Stomach smooth muscle (tissue), 2 donors: Measurements from ENCODE around the gene KCNA5.

Experiments
- H3K27ac ChIP-seq: one replicate; pipeline ENCODE4 v1.7.0; 2013; ENCODE audit warnings: mild to moderate bottlenecking, low read length, inconsistent platforms
- H3K27me3 ChIP-seq, 2 donors: one replicate each; pipeline ENCODE4 v1.7.0; 2013; ENCODE audit warnings: low read length in 2 of 2; ENCODE audit not compliant: insufficient read depth in 2 of 2, control insufficient read depth in 1 of 2
- H3K36me3 ChIP-seq, 2 donors: one replicate each; pipeline ENCODE4 v1.7.0; 2013; ENCODE audit warnings: low read length in 2 of 2; ENCODE audit not compliant: control insufficient read depth in 2 of 2, insufficient read depth in 2 of 2
- H3K4me1 ChIP-seq: one replicate; pipeline ENCODE4 v1.7.0; 2013; ENCODE audit warnings: low read length; ENCODE audit not compliant: control insufficient read depth, insufficient read depth
- H3K4me3 ChIP-seq, 2 donors: one replicate each; pipeline ENCODE4 v1.7.0; 2013; ENCODE audit warnings: low read length in 2 of 2
- H3K9ac ChIP-seq, 2 donors: one replicate each; pipeline ENCODE4 v1.7.0; 2013; ENCODE audit warnings: low read length in 2 of 2, mild to moderate bottlenecking in 1 of 2
- H3K9me3 ChIP-seq, 2 donors: one replicate each; pipeline ENCODE4 v1.7.0; 2013; ENCODE audit warnings: low read length in 2 of 2; ENCODE audit not compliant: control insufficient read depth in 2 of 2
- donor health status: healthy.
- donor health status: Pancreatic carcinoma.

Gene KCNA5

DNA sequence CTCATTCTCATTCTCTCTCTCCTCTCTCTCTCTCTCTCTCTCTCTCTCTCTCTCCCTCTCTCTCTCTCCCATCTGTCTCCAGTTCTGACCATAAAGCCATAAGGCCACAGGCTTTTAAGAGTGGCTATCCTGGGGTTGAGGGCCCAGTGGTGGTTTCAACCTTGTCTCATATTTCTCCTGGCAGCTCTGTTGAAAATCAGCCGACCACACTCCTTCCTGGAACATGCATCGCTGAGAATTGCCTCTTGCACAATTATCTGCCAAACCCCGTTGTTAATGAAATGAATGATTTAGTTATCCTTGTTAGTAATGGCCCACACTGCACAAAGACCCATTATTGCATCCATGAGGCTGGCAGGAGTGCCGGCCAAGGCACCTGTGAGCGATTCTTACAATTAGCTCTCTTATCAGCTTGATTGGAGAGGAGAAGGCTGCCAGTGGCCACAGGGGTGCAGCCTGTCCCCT lies 30.4 kb upstream of the KCNA5 start:
- no peaks in the 10 kb centered on the region for H3K9me3 ChIP-seq
- H3K4me3 ChIP-seq: no peak overlapping the region
- no peak overlapping the region for H3K27ac ChIP-seq

GRCh38 chr12:5014269-5014668 lies 29.4 kb upstream of the KCNA5 start:
- Histone ChIP-seq H3K36me3 (peaks cover 0 to 2% of the 10 kb centered on the region in 2 donors), H3K9me3 (no peaks in the 10 kb centered on the region), H3K4me3 (no peak overlapping the region), H3K27ac (no peak overlapping the region), H3K9ac (no peak overlapping the region), H3K27me3 (peaks cover 0 to 2% of the 10 kb centered on the region in 2 donors), H3K4me1 (peaks cover 9% of the 10 kb centered on the region)

More for the DNA sequence above, 30.4 kb upstream of the KCNA5 start:
- Histone ChIP-seq H3K4me1 (peaks cover 9% of the 10 kb centered on the region), H3K36me3 (peaks cover 0 to 2% of the 10 kb centered on the region in 2 donors), H3K9ac (no peak overlapping the region), H3K27me3 (peaks cover 0 to 2% of the 10 kb centered on the region in 2 donors)

GRCh38 chr12:5015711-5016492 lies 27.8 kb upstream of the KCNA5 start:
- no peak overlapping the region for H3K4me3 ChIP-seq
- H3K27me3 ChIP-seq: peaks cover 0 to 2% of the 10 kb centered on the region in 2 donors
- H3K9me3 ChIP-seq: no peaks in the 10 kb centered on the region
- H3K27ac ChIP-seq: no peak overlapping the region
- peaks cover 9% of the 10 kb centered on the region for H3K4me1 ChIP-seq
- no peak overlapping the region for H3K9ac ChIP-seq
- no peaks in the 10 kb centered on the region for H3K36me3 ChIP-seq

DNA sequence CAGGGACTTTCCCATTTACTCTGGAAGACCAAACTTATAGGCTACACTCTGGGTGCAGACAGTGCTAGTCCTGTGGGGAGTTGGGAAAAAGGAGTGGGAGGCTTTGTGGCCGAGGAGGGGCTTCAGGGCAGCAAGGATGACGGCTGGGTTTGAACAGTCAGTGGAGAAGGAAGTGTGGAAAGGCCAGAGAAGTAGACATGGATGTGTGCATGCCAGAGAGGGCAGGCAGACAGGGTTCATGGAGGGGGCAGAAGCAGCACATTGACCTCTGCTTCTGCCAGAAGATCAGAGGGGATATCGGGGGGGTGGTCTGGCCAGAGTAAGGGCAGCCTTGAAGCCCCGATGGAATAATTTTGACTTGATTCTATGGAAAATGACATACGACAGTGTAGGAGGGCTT lies 27.2 kb upstream of the KCNA5 start:
- peaks cover 9% of the 10 kb centered on the region for H3K4me1 ChIP-seq
- H3K4me3 ChIP-seq: no peak overlapping the region
- no peaks in the 10 kb centered on the region for H3K9me3 ChIP-seq
- no peak overlapping the region for H3K27ac ChIP-seq
- peaks cover 0 to 2% of the 10 kb centered on the region in 2 donors for H3K27me3 ChIP-seq
- H3K36me3 ChIP-seq: no peaks in the 10 kb centered on the region
- H3K9ac ChIP-seq: no peak overlapping the region

GRCh38 chr12:5017638-5018348 lies 25.9 kb upstream of the KCNA5 start:
- Histone ChIP-seq H3K27me3 (peaks cover 0 to 2% of the 10 kb centered on the region in 2 donors), H3K4me1 (peaks cover 4% of the 10 kb centered on the region), H3K27ac (no peak overlapping the region), H3K4me3 (no peak overlapping the region), H3K36me3 (no peaks in the 10 kb centered on the region), H3K9me3 (no peaks in the 10 kb centered on the region), H3K9ac (no peak overlapping the region)

DNA sequence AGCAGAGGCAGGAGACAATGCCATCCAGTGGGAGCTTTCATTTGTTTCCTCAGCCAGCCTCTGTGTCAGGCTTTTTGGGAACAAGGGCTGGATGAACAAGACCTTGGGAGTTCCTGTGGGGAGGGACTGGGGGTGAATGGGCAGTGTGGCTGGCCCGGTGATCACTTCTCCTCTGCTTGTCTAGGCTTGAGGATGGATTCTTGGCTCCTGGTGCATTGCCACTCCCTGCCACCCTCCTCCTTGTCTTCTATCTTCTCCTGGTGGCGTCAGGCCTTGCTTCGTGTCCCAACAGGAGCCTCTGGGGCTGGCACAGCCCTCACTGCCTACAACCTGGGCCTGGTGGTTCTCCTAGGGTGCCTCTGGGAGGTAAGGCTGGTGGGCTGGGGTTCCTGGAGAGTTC lies 25.0 kb upstream of the KCNA5 start:
- Histone ChIP-seq H3K9me3 (no peaks in the 10 kb centered on the region), H3K27ac (no peak overlapping the region), H3K27me3 (peaks cover 0 to 2% of the 10 kb centered on the region in 2 donors), H3K9ac (no peak overlapping the region), H3K4me1 (peaks cover under 1% of the 10 kb centered on the region), H3K4me3 (no peak overlapping the region), H3K36me3 (no peaks in the 10 kb centered on the region)

GRCh38 chr12:5022025-5022424 lies 21.7 kb upstream of the KCNA5 start:
- Histone ChIP-seq H3K4me3 (no peak overlapping the region), H3K27me3 (no peaks in the 10 kb centered on the region), H3K27ac (no peak overlapping the region), H3K9me3 (no peaks in the 10 kb centered on the region), H3K9ac (no peak overlapping the region), H3K36me3 (peaks cover 3 to 4% of the 10 kb centered on the region in 2 donors), H3K4me1 (no peaks in the 10 kb centered on the region)

DNA sequence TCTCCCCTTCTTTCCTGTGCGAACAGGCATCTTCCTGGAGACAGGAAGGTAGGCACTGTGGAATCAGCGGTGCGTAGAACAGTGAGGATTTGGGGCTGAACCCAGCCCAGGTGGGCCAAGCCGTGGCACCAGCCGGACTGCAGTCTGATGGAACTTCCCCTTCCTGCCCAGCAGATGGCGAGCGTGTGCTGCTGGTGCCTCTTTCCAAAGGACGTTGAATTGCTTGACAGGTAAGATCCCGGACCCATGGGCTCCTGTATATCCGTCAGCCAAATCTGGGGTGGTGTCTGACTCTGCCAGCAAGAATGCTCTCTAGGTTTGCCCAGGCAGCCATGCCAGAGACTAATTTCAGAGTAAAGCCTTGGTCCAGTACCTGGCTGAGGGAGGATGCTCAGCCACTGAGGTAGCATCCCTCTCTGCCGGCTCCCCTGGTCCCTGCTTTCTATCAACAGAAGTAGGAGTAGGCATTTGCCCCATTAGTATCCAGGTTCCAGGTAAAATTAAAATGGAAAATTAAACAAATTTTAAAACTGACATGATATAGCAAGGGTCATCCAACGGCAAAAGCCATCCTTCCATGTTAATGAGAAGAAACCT lies 21.1 kb upstream of the KCNA5 start:
- Histone ChIP-seq H3K36me3 (peaks cover 3 to 4% of the 10 kb centered on the region in 2 donors), H3K27me3 (no peaks in the 10 kb centered on the region), H3K4me1 (no peaks in the 10 kb centered on the region), H3K4me3 (no peak overlapping the region), H3K27ac (no peak overlapping the region), H3K9ac (no peak overlapping the region), H3K9me3 (no peaks in the 10 kb centered on the region)

DNA sequence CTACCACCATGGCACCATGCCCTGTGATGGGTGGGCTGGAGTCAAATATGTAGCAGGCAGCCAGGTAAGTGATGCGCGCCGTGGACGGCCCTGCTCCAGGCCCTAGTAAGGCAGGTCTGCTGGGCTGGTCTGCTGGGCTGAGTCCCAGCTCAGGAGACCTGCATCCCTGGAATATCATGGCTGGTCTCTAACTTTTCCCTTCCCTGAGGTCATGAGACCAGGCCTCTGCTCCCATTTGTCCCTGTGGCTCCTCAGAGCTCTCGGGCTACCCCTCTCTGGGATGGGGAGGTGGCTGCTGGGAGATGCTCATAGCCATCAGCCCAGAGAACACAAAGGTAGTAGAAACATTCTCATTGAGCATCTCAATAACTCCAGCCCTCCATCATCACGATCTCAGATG lies 19.8 kb upstream of the KCNA5 start:
- no peaks in the 10 kb centered on the region for H3K4me1 ChIP-seq
- no peaks in the 10 kb centered on the region for H3K27me3 ChIP-seq
- H3K27ac ChIP-seq: no peak overlapping the region
- no peaks in the 10 kb centered on the region for H3K9me3 ChIP-seq
- peaks cover 3 to 4% of the 10 kb centered on the region in 2 donors for H3K36me3 ChIP-seq
- no peak overlapping the region for H3K4me3 ChIP-seq
- H3K9ac ChIP-seq: no peak overlapping the region

- no peaks in the 10 kb centered on the region for H3K4me1 ChIP-seq
- H3K4me3 ChIP-seq: no peak overlapping the region
- H3K9me3 ChIP-seq: no peaks in the 10 kb centered on the region
- H3K27ac ChIP-seq: no peak overlapping the region
- H3K27me3 ChIP-seq: no peaks in the 10 kb centered on the region
- peaks cover 3 to 4% of the 10 kb centered on the region in 2 donors for H3K36me3 ChIP-seq
- no peak overlapping the region for H3K9ac ChIP-seq
Observed at GRCh38 chr12:5026342-5026938, 17.2 kb upstream of the KCNA5 start.
